ENCODE data around the gene KATNB1. TPM values are rescaled to one million over a fixed set of nuclear protein-coding genes. Genes with fewer than 3 reads are reported as not detected.

KATNB1 gene
- polyA plus RNA-seq, 3 donors = 19.9 to 20.1 (median 20.1) TPM

DNA sequence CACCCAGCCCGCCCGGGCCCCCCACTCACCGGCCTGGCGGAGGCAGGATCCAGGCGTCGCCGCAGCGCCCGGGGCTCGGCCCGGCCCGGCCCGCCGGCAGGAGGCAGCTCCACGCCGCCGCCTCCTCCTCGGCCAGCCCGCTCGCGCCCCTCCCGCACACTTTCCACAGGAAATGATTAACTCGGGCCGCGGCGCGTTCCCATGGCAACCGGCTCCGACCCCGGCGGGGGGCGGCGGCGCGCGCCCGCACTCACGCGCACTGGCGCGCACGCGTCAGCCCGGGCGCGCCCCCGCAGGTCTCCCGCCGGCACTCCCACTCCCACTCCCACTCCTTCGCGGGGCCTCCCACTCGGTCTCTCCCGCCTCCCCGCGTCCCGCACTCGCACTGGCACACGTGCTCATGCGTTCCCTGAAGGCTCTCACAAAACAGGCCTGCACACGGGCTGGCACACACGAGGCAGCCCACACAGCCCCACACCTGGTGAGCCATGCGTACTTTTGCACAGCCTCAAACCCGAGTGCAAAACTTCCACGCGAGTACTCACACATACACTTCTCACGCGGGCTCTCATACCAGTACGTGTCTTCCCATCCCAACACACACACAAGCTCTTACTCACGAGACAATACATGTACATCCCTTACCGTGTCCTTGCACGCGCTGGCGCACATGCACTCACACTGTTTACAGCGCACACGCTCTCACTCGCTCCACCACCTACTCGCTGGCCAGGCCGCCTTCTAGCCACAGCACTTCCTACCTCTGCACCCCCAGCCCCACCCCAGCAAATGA is 67.0 kb downstream of the KATNB1 start, which contains the start of gene KIFC3:
TSS of gene KIFC3 (minus strand) at position 151 of the 793 bp plus-strand sequence. CDS start 4,248 bp downstream, outside the sequence.
- no peak for DNase-seq (ENCODE audit: low read depth in 3 of 3, low spot score in 2 of 3)

DNA sequence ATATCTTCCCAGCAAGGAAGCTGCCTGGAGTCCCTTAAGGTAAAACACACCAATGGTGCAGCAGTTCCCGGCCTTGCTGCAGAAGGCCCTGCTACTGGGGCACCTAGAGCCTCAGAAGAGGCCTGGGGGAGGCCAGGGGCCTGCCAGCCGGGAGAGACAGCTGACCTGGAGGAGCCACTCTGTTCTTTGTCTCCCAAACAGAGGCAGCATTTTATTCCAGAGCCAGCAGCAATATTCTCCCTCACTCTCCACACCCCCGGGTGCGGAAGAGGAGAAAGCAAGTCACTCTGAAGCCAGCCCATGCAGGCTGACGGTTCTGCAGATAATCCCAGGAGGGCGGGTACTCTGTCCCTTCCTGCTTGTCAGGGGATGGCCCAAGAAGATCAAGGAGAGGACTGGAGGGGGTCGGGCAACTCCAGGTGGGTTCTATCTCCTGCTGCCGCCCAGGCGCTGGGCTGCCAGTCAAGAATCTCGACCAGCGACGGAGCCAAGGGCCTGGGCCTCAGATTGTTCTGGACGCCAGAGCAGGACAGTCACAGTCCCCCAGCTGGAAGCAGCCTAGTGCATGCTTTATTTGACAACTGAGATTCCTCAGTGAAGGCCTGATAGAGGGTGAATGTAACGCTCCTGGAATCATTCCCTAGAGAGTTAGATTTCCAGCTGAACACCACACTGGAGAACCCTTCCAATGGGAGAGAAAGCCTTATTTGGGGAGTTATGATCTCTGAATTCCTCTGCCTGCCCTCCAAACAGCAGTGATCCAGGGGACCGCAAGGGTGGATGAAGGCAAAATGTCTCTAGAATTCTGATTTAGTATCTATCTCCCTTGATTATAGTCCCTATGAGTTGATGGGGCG is 67.8 kb downstream of the KATNB1 start:
- no peak for DNase-seq (ENCODE audit: low read depth in 3 of 3, low spot score in 2 of 3)

DNA sequence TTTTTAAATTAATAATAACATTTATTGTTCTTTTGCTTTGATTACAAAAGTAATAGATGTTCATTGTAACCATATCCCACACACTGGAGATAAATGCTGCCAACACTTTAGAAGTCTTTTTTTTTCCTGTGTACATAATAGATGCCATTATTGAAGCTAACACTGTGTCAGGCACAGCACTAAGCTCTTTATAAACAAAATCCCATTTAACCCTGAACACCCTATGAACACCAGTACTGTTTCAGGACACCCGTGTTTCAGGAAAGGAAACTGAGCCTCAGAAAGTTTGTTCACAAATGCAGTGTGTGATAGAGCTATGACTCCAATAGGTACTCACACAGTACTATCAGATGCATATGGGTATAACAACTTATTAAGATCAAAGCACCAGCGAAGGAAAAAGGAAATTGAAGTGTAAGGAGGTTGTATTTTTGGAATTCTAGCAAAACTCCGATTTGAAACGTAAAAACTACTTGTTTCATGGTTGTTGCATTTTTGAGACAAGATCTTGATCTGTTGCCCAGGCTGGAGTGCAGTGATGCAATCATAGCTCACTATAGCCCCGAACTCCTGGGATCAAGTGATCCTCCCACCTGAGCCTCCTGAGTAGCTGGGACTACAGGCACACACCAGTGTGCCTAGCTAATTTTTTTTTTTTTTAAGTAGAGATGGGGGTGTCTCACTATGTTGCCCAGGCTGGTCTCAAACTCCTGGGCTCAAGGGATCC is 68.7 kb downstream of the KATNB1 start:
- DNase-seq (ENCODE audit: low read depth in 3 of 3, low spot score in 2 of 3) = no peak

DNA sequence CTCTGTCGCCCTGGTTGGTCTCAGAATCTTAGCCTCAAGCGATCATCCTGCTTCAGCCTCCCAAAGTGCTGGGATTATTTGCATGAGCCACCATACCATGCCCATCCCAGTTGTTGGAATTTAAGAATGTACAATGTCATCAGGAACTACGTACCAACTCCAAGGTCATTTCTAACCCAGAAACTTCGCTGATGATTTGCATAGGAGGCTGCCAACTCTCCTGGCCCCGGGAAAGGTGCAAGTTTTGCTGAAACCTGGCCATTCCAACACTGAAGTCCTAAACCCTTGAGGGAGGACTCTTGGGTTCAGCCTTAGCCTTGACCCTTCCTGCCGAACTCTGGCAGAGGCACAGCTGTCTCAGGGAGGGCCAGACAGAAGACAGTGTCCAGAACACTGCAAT is 69.6 kb downstream of the KATNB1 start:
- no peak for DNase-seq (ENCODE audit: low read depth in 3 of 3, low spot score in 2 of 3)

Other genes starting within 250 kb of the KATNB1 start
- gene DOK4, start 249.3 kb upstream of the KATNB1 start, polyA plus RNA-seq (ENCODE audit: insufficient read length in 3 of 3) = 10 to 100 TPM; 27.4 to 35.1 (median 32.3) TPM
- gene CCDC102A, start 199.2 kb upstream of the KATNB1 start, polyA plus RNA-seq (ENCODE audit: insufficient read length in 3 of 3) = 10 to 100 TPM; 12.0 to 17.7 (median 14.3) TPM
- gene ADGRG5, start 193.1 kb upstream of the KATNB1 start, polyA plus RNA-seq (ENCODE audit: insufficient read length in 3 of 3) = 1 to 10 TPM in 2 of 3 donors, under 1 TPM in 1; 0.87 to 1.2 (median 1.1) TPM
- 10 to 100 TPM; 68.7 to 76.1 (median 75.6) TPM for gene ADGRG1, start 107.1 kb upstream of the KATNB1 start, polyA plus RNA-seq (ENCODE audit: insufficient read length in 3 of 3)
- under 1 TPM in 2 of 3 donors, not detected in 1; 0.08 to 0.16 TPM for gene ADGRG3, start 67.5 kb upstream of the KATNB1 start, polyA plus RNA-seq (ENCODE audit: insufficient read length in 3 of 3)
- 1 to 10 TPM; 2.3 to 3.9 (median 2.8) TPM for gene DRC7, start 41.0 kb upstream of the KATNB1 start, polyA plus RNA-seq (ENCODE audit: insufficient read length in 3 of 3)
- 10 to 100 TPM; 41.7 to 49.0 (median 42.4) TPM for gene KIFC3, start 66.7 kb downstream of the KATNB1 start, polyA plus RNA-seq (ENCODE audit: insufficient read length in 3 of 3)
- gene CNGB1, start 235.4 kb downstream of the KATNB1 start, polyA plus RNA-seq (ENCODE audit: insufficient read length in 3 of 3) = under 1 TPM in 2 of 3 donors, not detected in 1; 0.03 to 0.07 TPM

Data from right renal cortex interstitium (tissue), 3 donors.